ENCODE measurements around the gene GPN1.
"Not testable (repeated sequence)": the region's sequence is repeated elsewhere in the genome, so short reads cannot be mapped to it uniquely, and the experiment has no call there.

DNA sequence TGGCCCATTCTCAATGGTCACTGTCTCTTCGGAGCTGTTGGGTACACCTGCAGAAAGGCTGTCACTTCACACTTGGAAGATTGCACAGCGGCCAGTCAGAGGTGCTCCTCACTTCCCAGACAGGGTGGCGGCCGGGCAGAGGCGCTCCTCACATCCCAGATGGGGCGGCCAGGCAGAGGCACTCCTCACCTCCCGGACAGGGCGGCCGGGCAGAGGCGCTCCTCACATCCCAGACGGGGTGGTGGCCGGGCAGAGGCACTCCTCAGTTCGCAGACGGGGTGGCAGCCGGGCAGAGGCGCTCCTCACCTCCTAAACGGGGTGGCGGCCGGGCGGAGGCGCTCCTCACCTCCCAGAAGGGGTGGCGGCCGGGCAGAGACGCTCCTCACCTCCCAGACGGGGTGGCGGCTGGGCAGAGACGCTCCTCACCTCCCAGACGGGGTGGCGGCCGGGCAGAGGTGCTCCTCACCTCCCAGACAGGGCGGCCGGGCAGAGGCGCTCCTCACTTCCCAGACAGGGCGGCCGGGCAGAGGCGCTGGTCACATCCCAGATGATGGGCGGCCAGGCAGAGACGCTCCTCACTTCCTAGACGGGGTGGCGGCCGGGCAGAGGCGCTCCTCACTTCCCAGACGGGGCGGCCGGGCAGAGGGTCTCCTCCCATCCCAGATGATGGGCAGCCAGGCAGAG is 34.7 kb upstream of the GPN1 start:
- TF ChIP-seq LEF1 (IDR thresholded peaks at IDR 0.05; ENCODE audit: borderline replicate concordance); ELF4 (IDR thresholded peaks at IDR 0.05); ZNF384 (IDR thresholded peaks at IDR 0.05); FOXM1 (IDR thresholded peaks at IDR 0.05; ENCODE audit: borderline replicate concordance); NFRKB (IDR thresholded peaks at IDR 0.05); SP1 (IDR thresholded peaks at IDR 0.05); L3MBTL2 (conservative IDR thresholded peaks at IDR 0.05); TARDBP (IDR thresholded peaks at IDR 0.05); ARNT (IDR thresholded peaks at IDR 0.05); CTBP1 (IDR thresholded peaks at IDR 0.05; ENCODE audit: borderline replicate concordance); BHLHE40 (IDR thresholded peaks at IDR 0.05; ENCODE audit: borderline replicate concordance): not testable (repeated sequence)
- TF ChIP-seq, protein P1, sequence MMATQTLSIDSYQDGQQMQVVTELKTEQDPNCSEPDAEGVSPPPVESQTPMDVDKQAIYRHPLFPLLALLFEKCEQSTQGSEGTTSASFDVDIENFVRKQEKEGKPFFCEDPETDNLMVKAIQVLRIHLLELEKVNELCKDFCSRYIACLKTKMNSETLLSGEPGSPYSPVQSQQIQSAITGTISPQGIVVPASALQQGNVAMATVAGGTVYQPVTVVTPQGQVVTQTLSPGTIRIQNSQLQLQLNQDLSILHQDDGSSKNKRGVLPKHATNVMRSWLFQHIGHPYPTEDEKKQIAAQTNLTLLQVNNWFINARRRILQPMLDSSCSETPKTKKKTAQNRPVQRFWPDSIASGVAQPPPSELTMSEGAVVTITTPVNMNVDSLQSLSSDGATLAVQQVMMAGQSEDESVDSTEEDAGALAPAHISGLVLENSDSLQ (IDR thresholded peaks at IDR 0.05) = not testable (repeated sequence)
